ENCODE measurements around the gene AMIGO3.
A peak's percentile ranks its signal among the peaks of the same experiment; 100 is the strongest.
"Not testable (repeated sequence)": the region's sequence is repeated elsewhere in the genome, so short reads cannot be mapped to it uniquely, and the experiment has no call there.

Gene AMIGO3

DNA sequence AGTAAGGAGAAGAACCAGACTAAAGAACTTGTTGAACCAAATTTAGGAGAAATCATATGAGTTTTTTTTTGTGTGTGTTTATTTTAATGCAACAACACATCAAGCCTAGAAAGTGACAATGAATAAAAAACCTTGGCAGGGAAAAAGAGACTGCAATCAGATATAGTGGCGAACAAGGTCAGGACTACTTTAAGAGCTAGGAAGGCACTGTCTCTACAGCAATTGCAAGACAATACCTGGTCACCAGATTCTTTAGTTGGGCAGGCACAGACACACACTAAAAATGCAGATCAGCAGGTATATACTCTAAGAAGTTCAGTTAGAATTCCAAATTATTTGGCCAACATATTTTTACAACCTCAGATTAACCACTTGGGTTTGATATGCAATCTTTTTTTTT is 35.1 kb upstream of the AMIGO3 start:
- TF ChIP-seq, protein P1, sequence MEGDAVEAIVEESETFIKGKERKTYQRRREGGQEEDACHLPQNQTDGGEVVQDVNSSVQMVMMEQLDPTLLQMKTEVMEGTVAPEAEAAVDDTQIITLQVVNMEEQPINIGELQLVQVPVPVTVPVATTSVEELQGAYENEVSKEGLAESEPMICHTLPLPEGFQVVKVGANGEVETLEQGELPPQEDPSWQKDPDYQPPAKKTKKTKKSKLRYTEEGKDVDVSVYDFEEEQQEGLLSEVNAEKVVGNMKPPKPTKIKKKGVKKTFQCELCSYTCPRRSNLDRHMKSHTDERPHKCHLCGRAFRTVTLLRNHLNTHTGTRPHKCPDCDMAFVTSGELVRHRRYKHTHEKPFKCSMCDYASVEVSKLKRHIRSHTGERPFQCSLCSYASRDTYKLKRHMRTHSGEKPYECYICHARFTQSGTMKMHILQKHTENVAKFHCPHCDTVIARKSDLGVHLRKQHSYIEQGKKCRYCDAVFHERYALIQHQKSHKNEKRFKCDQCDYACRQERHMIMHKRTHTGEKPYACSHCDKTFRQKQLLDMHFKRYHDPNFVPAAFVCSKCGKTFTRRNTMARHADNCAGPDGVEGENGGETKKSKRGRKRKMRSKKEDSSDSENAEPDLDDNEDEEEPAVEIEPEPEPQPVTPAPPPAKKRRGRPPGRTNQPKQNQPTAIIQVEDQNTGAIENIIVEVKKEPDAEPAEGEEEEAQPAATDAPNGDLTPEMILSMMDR (IDR thresholded peaks at IDR 0.05; ENCODE audit: low read depth, low read length) = no peak
- no peak overlapping the region for H3K4me3 ChIP-seq (replicated peaks in 1 of 2; ENCODE audit: low read depth in 2 of 2, low read length in 2 of 2)
- DNase-seq (ENCODE audit: low read depth in 2 of 2) = no peak

DNA sequence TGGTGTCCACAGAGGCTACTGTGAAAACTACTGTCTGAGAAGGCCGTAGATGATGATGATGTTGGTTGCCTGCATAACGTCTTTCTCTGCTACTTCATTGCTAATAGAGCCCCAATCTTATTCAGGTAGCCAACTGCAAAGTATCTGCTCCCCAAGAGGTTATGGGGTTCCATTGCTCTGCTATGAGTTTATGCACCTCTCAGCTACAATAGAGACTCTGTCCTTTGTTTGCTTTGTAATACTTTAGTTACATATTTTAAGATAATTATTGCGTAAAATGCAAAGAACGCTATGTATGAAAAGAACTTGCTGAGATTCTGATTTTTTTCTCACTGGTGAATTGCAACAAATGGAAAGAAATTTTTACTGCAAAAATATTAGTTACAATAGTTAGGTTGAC is 32.0 kb upstream of the AMIGO3 start:
- TF ChIP-seq, protein P1 (IDR thresholded peaks at IDR 0.05; ENCODE audit: low read depth, low read length) = no peak
- no peak for DNase-seq (ENCODE audit: low read depth in 2 of 2)

DNA sequence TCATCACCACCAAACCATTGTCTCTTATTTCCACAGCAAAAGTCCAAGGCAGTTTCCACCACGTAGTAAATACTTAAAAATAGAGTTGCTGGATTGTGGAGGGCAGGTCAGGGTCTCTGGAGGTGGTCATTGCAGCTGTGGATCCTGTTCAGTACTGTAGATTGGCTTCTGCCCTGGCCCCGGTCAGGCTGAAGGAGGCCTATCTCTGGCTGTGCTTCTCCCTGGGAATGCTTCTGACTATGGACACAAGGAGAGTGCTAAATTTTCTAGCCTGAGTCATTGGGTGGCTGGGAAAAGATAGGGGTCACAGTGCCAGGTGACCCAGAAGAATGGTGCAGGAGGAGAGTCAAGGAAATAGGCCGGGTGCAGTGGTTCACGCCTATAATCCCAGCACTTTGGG is 30.6 kb upstream of the AMIGO3 start:
- TF ChIP-seq, protein P1 (IDR thresholded peaks at IDR 0.05; ENCODE audit: low read depth, low read length) = no peak
- DNase-seq (ENCODE audit: low read depth in 2 of 2) = no peak
- H3K4me3 ChIP-seq (replicated peaks in 1 of 2; ENCODE audit: low read depth in 2 of 2, low read length in 2 of 2) = no peak overlapping the region

More for the DNA sequence above, 32.0 kb upstream of the AMIGO3 start:
- no peak overlapping the region for H3K4me3 ChIP-seq (replicated peaks in 1 of 2; ENCODE audit: low read depth in 2 of 2, low read length in 2 of 2)

DNA sequence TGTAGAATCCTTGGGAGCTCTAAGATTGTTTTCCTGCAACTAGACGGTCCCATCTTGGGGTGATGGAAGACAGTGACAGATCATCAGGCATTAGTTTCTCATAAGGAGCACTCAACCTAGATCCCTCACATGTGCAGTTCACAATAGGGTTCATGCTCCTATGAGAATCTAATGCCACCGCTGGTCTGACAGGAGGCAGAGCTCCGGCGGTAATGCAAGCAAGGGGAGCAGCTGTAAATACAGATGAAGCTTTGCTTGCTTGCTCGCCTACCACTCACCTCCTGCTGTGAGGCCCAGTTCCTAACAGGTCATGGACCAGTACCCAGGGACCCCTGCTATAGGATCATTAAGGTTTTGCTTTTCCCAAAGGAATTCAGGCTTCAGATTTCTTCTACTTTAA is 29.4 kb upstream of the AMIGO3 start:
- DNase-seq (ENCODE audit: low read depth in 2 of 2); H3K4me3 ChIP-seq (replicated peaks in 1 of 2; ENCODE audit: low read depth in 2 of 2, low read length in 2 of 2): not testable (repeated sequence)

DNA sequence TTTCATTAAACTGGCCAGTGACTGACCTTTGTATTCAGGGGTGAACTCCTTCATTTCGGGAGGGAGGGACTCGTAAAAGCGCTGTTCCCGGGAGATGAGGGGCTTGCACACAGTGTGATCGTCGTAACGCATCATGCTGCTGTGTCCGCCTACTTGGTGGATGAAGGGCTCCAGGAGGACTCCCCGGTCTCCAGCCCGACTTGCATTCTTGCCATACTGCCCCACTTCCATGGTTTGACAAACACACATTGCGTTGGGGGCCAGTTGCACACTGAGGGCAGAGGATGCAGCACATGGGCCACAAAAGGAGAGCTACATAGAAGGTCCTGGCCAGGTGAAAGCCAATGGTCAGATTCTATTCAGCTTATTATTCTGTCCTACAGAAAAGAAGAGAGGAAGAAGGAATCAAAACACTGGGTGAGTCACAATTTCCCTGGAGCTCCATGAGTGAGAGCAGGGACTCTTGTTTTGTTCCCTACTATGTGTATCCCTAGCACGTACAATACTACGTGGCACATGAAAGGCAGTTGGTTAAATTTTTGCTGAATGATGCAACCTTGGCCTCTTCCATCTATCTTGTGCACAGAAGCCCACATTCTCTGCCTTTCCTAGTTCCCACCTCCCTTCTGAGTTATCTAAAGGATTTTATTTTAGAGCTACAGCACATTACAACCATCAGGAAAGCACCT is 28.5 kb upstream of the AMIGO3 start:
- H3K4me3 ChIP-seq (replicated peaks in 1 of 2; ENCODE audit: low read depth in 2 of 2, low read length in 2 of 2) = no peak overlapping the region
- DNase-seq (ENCODE audit: low read depth in 2 of 2) = peak; percentile 56 to 88
- TF ChIP-seq, protein P1 (IDR thresholded peaks at IDR 0.05; ENCODE audit: low read depth, low read length) = no peak

DNA sequence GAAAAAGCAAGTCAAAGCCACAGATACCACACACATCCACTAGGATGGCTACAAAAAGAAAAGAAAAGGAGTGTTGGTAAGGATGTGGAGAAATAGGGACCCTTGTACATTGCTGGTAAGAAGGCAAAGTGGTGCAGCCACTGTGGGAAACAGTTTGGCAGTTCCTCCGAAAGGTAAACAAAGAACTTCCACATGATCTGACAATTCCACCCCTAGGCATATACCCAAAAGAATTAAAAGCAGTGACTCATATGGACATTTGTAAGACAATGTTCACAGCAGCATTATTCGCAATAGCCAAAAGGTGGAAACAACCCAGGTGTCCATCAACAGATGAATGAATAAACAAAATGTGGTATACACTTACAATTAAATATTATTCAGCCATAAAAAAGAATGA is 26.5 kb upstream of the AMIGO3 start:
- DNase-seq (ENCODE audit: low read depth in 2 of 2) = peak; percentile 12 to 72
- H3K4me3 ChIP-seq (replicated peaks in 1 of 2; ENCODE audit: low read depth in 2 of 2, low read length in 2 of 2) = no peak overlapping the region
- TF ChIP-seq, protein P1 (IDR thresholded peaks at IDR 0.05; ENCODE audit: low read depth, low read length) = no peak

DNA sequence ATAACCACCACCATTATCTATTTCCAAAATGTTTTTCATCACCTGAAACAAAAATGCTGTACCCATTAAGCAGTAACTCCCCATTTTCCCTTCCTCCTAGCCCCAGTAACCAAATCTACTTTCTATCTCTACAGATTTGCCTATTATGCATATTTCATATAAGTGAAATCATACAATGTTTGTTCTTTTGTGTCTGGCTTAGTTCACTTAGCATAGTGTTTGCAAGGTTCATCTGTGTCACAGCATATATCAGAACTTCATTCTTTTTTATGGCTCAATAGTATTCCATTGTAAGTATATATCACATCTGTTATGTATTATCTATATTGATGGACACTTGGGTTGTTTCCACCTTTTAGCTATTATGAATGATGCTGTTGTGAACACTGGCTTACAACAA is 20.9 kb upstream of the AMIGO3 start:
- no peak for DNase-seq (ENCODE audit: low read depth in 2 of 2)
- TF ChIP-seq, protein P1 (IDR thresholded peaks at IDR 0.05; ENCODE audit: low read depth, low read length) = no peak
- no peak overlapping the region for H3K4me3 ChIP-seq (replicated peaks in 1 of 2; ENCODE audit: low read depth in 2 of 2, low read length in 2 of 2)
